Fibroblast of villous mesenchyme (primary cell): ENCODE results near the gene YARS2. TPM values are rescaled to one million over a fixed set of nuclear protein-coding genes. Genes with fewer than 3 reads are reported as not detected.

Experiments
- DNase-seq: peaks from one replicate; pipeline ENCODE4 v3.0.0-alpha.2; 2010; ENCODE audit warnings: low read depth
- H3K4me3 ChIP-seq: 2 replicates; pipeline ENCODE4 v1.5.1; 2011; ENCODE audit warnings: low read depth, mild to moderate bottlenecking, low read length
- total RNA-seq: library from RNA; depleted of rRNA; stranded (reverse); fragments of >200 nt; gene quantifications from 2 replicates; pipeline ENCODE4 v1.2.3, GENCODE V29; 2012
- TF ChIP-seq, protein P1 (sequence below): IDR thresholded peaks from 2 replicates; pipeline ENCODE4 v1.5.1; 2012; ENCODE audit warnings: low read depth, mild to moderate bottlenecking, low read length; ENCODE audit not compliant: insufficient read depth

YARS2 gene
- total RNA-seq = 24.2 and 32.8 TPM in 2 replicates

DNA sequence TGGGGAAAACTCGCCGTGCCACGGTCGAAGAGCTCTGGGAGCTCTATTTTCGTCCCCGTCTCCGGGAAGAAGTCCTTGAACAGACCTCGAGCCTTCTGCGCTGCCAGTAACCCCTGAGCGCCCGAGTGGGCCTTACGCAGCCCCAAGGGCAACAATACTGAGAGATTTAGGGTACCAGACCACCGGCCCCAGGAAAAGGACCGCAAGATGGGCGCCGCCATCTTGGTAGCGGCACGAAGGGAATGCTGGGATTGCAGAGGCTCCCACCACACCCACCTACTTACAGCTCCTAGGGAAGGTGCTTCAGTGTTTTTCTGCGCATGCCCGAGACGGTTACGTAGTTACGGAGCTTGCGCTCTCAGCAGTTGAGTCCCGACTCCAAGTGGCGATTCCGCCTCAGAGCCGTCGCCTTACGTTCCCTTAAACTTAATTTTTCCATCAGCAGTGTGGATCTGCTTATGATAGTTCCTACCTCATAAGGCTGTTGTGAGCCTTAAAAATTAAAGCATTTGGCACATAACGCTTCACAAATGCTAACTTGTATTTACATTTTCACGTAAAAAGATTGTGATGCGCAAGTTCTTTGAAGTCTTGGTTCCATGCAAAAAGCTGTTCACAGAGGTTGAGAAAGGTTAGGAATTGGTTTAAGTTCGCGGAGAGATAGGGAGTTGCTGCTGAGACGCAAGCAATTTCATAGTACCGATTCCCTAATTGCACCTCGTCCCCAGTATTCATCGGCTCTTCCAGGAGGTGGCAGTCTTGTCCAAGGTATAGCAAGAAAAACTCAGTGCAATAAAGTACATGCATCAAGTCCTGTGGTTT lies at the start of gene YARS2:
YARS2 (minus strand) TSS at position 244 of the 822 bp plus-strand sequence; CDS start at position 221, 23 bp downstream.
- TF ChIP-seq, protein P1, sequence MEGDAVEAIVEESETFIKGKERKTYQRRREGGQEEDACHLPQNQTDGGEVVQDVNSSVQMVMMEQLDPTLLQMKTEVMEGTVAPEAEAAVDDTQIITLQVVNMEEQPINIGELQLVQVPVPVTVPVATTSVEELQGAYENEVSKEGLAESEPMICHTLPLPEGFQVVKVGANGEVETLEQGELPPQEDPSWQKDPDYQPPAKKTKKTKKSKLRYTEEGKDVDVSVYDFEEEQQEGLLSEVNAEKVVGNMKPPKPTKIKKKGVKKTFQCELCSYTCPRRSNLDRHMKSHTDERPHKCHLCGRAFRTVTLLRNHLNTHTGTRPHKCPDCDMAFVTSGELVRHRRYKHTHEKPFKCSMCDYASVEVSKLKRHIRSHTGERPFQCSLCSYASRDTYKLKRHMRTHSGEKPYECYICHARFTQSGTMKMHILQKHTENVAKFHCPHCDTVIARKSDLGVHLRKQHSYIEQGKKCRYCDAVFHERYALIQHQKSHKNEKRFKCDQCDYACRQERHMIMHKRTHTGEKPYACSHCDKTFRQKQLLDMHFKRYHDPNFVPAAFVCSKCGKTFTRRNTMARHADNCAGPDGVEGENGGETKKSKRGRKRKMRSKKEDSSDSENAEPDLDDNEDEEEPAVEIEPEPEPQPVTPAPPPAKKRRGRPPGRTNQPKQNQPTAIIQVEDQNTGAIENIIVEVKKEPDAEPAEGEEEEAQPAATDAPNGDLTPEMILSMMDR = peak; percentile 78
- DNase-seq = peak; percentile 97
- H3K4me3 ChIP-seq = peak within 1 kb of the TSS; percentile 100

DNA sequence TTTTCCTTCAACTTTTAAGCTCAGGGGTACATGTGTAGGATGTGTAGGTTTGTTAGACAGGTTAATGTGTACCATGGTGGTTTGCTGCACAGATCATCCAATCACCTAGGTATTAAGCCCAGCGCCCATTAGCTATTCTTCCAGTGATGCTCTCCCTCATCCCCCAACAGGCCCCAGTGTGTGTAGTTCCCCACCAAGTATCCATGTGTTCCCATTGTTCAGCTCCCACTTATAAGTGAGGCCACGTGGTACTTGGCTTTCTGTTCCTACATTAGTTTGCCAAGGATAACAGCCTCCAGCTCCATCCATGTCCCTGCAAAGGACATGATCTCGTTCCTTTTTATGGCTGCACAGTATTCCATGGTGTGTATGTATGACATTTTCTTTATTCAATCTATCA lies 48.6 kb upstream of the YARS2 start:
- TF ChIP-seq, protein P1 = no peak
- H3K4me3 ChIP-seq = no peak overlapping the region
- no peak for DNase-seq

DNA sequence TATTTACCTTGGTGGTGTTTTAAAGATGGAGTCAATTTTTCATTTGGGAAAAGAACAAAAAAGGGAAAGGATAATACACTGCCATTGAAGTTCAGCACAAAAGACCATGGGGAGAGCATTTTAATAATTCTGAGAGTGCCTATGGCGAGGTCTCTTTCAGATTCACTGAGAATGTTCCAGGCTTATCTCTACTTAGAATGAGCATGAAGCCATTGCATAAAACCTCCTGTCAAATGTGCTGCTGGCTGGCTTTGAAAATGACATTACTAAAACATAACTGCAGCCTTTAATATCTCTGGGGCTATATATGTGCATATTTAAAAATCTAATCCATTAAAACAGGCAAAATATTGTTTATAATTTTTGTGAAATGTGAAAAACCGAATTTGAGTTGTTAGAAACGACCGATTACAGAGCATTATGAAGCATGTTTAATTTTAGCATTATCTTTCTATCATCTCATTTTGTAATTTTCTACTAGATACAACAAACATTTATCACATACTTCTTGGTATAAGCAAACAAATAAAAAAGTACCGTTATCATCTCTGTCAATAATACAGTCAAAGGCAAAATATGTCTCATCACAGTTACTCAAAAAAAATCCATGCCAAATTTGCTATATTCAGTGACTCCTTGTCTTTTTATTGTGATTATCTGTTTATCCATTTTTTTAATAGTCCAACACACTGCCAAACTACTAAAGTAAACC lies 45.7 kb upstream of the YARS2 start:
- TF ChIP-seq, protein P1 = no peak
- no peak overlapping the region for H3K4me3 ChIP-seq
- no peak for DNase-seq

DNA sequence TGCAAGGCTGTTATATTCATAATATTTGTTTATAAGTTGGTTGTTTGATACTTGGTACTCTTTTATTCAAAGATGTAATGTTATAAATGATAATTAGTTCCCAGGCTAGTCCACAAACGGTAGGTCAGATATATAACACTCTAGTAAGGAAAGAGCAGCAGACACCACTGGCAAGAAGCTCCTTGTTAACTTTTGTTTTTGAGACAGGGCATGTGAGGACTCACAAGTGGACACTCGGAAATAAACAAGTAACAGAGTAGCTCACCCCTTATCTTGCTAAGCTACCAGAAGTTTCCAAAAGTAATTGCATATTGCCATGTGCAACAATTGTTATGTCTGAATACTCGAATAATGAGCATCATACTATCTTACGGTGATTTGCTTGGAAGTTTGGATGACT lies 38.6 kb upstream of the YARS2 start:
- TF ChIP-seq, protein P1 = no peak
- H3K4me3 ChIP-seq = no peak overlapping the region
- no peak for DNase-seq

DNA sequence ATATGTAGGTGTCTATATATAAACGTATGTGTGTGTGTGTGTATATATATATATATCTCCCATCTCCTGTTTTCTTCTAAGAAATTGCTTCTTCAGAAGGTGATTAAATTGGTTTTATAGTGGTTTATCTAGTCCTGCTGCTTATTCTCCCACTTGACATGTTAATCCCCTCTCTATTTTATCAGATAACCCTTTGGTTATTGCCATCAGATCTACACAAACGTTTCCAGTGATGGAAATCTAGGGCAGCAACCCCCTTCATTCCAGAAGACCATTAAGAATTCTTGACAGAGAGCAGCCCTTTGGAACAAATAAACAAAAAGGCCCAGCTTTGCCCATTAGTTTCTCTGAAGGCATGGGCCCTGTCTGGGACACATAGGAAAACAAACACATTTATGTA lies 34.2 kb upstream of the YARS2 start:
- peak; percentile 74 for DNase-seq

DNA sequence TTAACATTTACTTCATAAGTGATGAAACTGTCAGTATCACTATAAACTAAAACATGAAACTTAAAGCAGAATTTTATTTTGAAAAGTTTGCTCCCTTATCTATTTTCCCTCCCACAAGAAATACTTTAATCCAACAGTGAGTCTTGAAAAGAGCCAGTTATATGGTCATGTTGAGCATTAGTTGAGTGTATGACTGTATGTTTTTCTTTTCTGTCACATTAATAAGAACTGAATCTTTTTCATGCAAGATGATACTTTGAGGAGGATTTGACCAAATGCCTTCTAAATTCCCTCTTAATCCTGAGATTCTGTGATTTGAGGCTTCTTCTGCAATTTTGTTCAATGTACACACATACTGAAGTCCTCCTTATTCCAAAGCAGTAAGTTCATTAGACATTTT lies 33.7 kb upstream of the YARS2 start:
- TF ChIP-seq, protein P1 = no peak
- peak; percentile 64 for DNase-seq
- no peak overlapping the region for H3K4me3 ChIP-seq

More for the DNA sequence above, 34.2 kb upstream of the YARS2 start:
- H3K4me3 ChIP-seq = no peak overlapping the region
- TF ChIP-seq, protein P1 = no peak
